Endothelial cell (in vitro differentiated cells): ENCODE measurements around the gene ATMIN. TPM values are rescaled to one million over a fixed set of nuclear protein-coding genes. Genes with fewer than 3 reads are reported as not detected.

ENCODE experiments used
- DNase-seq: peaks from one replicate; pipeline ENCODE4 v3.0.0; 2021; ENCODE audit warnings: low spot score
- H3K27ac Mint-ChIP-seq: one replicate; pipeline ENCODE4 v1.8.0; 2021; ENCODE audit warnings: mixed read lengths, inconsistent platforms; ENCODE audit not compliant: unreplicated experiment
- H3K27me3 Mint-ChIP-seq: one replicate; pipeline ENCODE4 v1.8.0; 2021; ENCODE audit warnings: mild to moderate bottlenecking, moderate library complexity, mixed read lengths, inconsistent platforms; ENCODE audit not compliant: unreplicated experiment
- H3K36me3 Mint-ChIP-seq: one replicate; pipeline ENCODE4 v1.8.0; 2021; ENCODE audit warnings: mild to moderate bottlenecking, low read depth, mixed read lengths, inconsistent platforms; ENCODE audit not compliant: unreplicated experiment
- H3K4me1 Mint-ChIP-seq: one replicate; pipeline ENCODE4 v1.8.0; 2021; ENCODE audit warnings: mild to moderate bottlenecking, mixed read lengths, inconsistent platforms; ENCODE audit not compliant: unreplicated experiment
- H3K4me3 Mint-ChIP-seq: one replicate; pipeline ENCODE4 v1.8.0; 2021; ENCODE audit warnings: mild to moderate bottlenecking, mixed read lengths, inconsistent platforms; ENCODE audit not compliant: unreplicated experiment
- H3K9me3 Mint-ChIP-seq: one replicate; pipeline ENCODE4 v1.8.0; 2021; ENCODE audit warnings: mixed read lengths, inconsistent platforms; ENCODE audit not compliant: unreplicated experiment
- CTCF ChIP-seq: fragments of 200-600 bp; sonication (generic); IDR thresholded peaks from one replicate; pipeline ENCODE4 v1.5.0; 2021; ENCODE audit warnings: antibody characterized with exemption; ENCODE audit not compliant: unreplicated experiment
- total RNA-seq: library from RNA; stranded (reverse); fragmentation: NEBNext Ultra II Directional; extraction: Animal tissue kit (Norgen Biotek cat#: 25700); gene quantifications from one replicate; pipeline ENCODE4 v1.2.1, GENCODE V29; 2021; ENCODE audit not compliant: unreplicated experiment

ATMIN gene
- total RNA-seq, 1 donor from 2014 or later = 33.2 TPM

GRCh38 chr16:80993834-80994233 lies 41.8 kb upstream of the ATMIN start:
- no peaks in the 10 kb centered on the region for H3K36me3 Mint-ChIP-seq
- no peak for DNase-seq
- H3K9me3 Mint-ChIP-seq = no peaks in the 10 kb centered on the region
- no peaks in the 10 kb centered on the region for H3K4me1 Mint-ChIP-seq
- TF ChIP-seq CTCF = no peak
- H3K4me3 Mint-ChIP-seq = no peak overlapping the region
- no peak overlapping the region for H3K27ac Mint-ChIP-seq
- no peaks in the 10 kb centered on the region for H3K27me3 Mint-ChIP-seq

GRCh38 chr16:80994451-80994850 lies 41.2 kb upstream of the ATMIN start:
- no peak overlapping the region for H3K27ac Mint-ChIP-seq
- no peak for TF ChIP-seq CTCF
- no peak overlapping the region for H3K4me3 Mint-ChIP-seq
- no peak for DNase-seq
- H3K27me3 Mint-ChIP-seq = no peaks in the 10 kb centered on the region
- no peaks in the 10 kb centered on the region for H3K4me1 Mint-ChIP-seq
- peaks cover 2% of the 10 kb centered on the region for H3K36me3 Mint-ChIP-seq
- H3K9me3 Mint-ChIP-seq = peaks cover 6% of the 10 kb centered on the region

GRCh38 chr16:80996688-80997138 lies 38.9 kb upstream of the ATMIN start:
- H3K27ac Mint-ChIP-seq = peak overlapping the region; percentile 36
- DNase-seq = no peak
- H3K4me1 Mint-ChIP-seq = no peaks in the 10 kb centered on the region
- H3K36me3 Mint-ChIP-seq = peaks cover 3% of the 10 kb centered on the region
- H3K9me3 Mint-ChIP-seq = peaks cover 6% of the 10 kb centered on the region
- no peak overlapping the region for H3K4me3 Mint-ChIP-seq
- H3K27me3 Mint-ChIP-seq = no peaks in the 10 kb centered on the region
- TF ChIP-seq CTCF = no peak

- no peak overlapping the region for H3K4me3 Mint-ChIP-seq
- no peaks in the 10 kb centered on the region for H3K27me3 Mint-ChIP-seq
- no peaks in the 10 kb centered on the region for H3K4me1 Mint-ChIP-seq
- H3K36me3 Mint-ChIP-seq = peaks cover 3% of the 10 kb centered on the region
- no peak for TF ChIP-seq CTCF
- H3K9me3 Mint-ChIP-seq = peaks cover 6% of the 10 kb centered on the region
- DNase-seq = no peak
- peak overlapping the region; percentile 36 for H3K27ac Mint-ChIP-seq
These were observed 38.4 kb upstream of the ATMIN start for GRCh38 chr16:80997139-80997798.

- H3K27me3 Mint-ChIP-seq = no peaks in the 10 kb centered on the region
- H3K4me3 Mint-ChIP-seq = no peak overlapping the region
- DNase-seq = no peak
- peaks cover 6% of the 10 kb centered on the region for H3K9me3 Mint-ChIP-seq
- no peaks in the 10 kb centered on the region for H3K4me1 Mint-ChIP-seq
- no peak for TF ChIP-seq CTCF
- peaks cover 3% of the 10 kb centered on the region for H3K36me3 Mint-ChIP-seq
- H3K27ac Mint-ChIP-seq = no peak overlapping the region
These were observed 37.5 kb upstream of the ATMIN start for GRCh38 chr16:80997964-80998620.
